ENCODE data around the gene OSBPL1A.
"Not testable (repeated sequence)": the region's sequence is repeated elsewhere in the genome, so short reads cannot be mapped to it uniquely, and the experiment has no call there.

Gene OSBPL1A

GRCh38 chr18:24177499-24178133 lies 220.0 kb downstream of the OSBPL1A start:
- FAIRE-seq = no peak

GRCh38 chr18:24176727-24177416 lies 220.8 kb downstream of the OSBPL1A start:
- no peak for FAIRE-seq

DNA sequence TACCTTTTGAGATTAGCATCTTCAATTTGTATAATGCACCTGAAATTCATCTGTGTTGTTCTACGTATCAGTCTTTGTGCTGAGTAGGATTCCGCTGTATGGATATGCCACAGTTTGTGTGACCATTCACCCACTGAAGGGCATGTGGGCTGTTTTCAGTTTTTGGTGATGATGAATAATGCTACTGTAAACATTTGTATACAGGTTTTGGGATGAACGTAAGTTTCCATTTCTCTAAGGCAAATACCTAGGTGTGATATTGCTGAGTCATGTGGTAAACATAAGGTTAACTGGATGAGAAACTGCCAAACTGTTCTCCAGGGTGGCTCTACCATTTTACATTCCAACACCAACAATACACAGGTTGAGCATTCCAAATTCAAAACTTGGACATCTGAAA lies 223.6 kb downstream of the OSBPL1A start:
- FAIRE-seq = no peak

DNA sequence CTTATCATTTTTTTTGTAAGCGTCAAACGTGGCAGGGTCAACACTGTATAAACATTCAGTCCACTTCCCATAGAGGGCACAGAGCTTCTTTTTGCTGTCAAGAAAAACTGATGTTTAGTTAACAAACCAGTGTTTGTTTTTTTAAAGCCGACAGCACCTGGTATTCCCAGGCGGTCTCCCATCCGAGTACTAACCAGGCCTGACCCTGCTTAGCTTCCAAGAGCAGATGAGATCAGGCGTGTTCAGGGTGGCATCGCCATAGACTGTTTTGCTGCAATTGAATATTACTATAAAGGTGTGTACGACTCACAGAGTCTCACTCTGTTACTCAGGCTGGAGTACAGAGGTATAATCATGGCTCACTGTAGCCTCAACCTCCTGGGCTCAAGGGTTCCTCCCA lies 227.3 kb downstream of the OSBPL1A start:
- FAIRE-seq = no peak

- no peak for FAIRE-seq
Measured at GRCh38 chr18:24168496-24168895, 229.1 kb downstream of the OSBPL1A start.

GRCh38 chr18:24161304-24161703 lies 236.3 kb downstream of the OSBPL1A start:
- no peak for FAIRE-seq

DNA sequence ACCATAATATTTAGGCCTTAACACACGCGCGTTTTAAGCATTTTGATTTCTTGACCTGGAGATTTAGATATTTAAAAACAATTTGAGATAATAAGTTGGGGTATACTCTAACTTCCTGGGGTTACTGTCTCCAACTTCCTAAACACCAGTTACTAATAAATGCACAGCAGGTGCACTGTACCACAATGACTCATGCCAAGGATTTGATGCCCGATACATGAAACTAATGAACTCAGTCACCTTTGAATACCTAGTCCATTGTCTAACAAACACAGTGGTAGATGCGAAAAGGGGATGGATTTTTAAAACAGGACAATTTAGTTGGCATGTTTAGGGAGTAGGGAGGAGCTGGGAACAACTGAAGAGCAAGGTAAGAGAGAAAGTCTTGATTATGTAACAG lies 237.5 kb downstream of the OSBPL1A start:
- FAIRE-seq = no peak

DNA sequence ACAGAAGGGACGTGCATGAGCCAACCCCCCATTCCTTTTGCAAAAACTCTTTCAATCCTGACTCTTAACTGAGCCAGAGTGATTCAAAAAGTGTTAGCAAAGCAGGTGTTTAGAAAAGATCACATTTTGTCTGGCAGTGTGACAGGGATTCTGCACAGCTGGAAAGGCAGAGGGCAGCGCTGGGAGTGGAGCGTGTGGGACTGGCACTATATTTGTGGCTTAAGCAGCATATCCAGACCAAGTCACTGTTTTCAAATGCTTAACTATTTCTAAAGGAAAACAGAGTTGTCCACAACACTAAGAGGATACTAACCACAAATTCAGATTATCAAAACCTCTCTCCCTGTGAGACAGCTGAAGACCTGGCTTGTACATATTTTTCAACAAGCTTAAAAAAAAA lies 239.8 kb downstream of the OSBPL1A start:
- no peak for FAIRE-seq

- no peak for FAIRE-seq
Measured at GRCh38 chr18:24153397-24153796, 244.2 kb downstream of the OSBPL1A start.

DNA sequence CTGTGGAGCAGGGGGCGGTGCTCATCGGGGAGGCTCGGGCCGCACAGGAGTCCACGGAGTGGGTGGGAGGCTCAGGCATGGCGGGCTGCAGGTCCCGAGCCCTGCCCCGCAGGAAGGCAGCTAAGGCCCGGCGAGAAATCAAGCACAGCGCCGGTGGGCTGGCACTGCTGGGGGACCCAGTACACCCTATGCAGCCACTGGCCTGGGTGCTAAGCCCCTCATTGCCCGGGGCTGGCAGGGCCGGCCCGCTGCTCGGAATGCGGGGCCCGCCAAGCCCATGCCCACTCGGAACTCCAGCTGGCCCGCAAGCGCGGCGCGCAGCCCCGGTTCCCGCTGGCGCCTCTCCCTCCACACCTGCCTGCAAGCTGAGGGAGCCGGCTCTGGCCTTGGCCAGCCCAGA lies 248.0 kb downstream of the OSBPL1A start:
- FAIRE-seq = not testable (repeated sequence)

GRCh38 chr18:24142376-24142775 lies 255.2 kb downstream of the OSBPL1A start:
- no peak for FAIRE-seq

GRCh38 chr18:24140697-24141096 lies 256.9 kb downstream of the OSBPL1A start:
- no peak for FAIRE-seq

- no peak for FAIRE-seq
Measured at GRCh38 chr18:24138789-24139616, 258.6 kb downstream of the OSBPL1A start, which contains the start of gene CABYR. Gene CABYR (plus strand): TSS chr18:24139062. CDS start chr18:24143115, 4,053 bp downstream.

DNA sequence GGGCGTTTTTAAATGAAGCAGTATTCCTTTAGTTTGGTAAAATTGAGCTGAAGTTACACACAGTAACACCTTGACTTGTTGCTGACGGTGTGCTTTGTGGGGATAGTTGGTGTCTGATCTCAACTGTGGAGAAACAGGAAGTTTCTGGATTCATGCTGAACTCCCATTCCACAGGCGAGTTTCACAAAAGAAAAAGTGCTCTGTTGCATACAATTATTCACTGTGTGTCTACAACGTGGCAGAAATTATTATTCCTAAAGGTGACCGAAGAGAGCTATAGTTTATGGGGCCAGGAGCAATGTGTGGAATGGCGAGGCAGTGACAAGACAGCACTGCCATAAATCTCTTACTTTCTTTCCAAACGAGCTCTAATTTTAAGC lies 259.2 kb downstream of the OSBPL1A start:
- FAIRE-seq = no peak

DNA sequence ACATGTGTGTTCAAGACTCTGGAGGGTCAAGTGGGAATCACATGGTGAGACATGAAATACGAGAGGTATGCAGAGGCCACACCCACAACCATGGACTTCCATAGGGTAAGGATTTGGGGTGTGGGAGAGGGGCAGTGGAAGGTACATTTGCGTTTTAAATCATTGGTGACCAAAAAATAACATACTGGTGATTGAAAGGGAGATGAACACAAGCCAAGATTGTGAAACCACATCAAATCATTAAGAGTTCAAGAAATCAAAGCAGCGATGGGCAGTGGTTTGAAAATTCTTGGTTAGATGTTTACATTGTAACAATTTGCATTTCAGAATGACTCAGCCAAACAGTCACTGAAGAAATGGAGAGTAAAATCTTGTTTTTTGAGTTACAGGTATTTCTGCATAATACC lies 260.7 kb downstream of the OSBPL1A start:
- FAIRE-seq = no peak

DNA sequence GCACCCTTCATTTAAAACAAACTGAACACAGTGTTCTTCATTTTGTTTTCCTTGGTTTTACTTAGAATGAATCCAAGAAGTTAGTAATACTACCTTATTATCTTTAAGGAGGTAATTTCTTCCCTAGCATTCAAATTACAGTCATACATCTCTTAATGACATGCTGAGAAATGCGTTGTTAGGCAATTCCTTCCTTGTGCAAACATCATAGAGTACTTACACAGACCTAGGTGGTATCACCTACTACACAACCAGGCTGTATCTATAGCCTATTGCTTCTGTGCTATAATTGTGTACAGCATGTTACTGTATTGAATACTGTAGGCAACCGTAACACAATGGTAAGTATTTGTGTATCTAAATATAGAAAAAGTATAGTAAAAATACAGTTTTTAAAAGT lies 267.1 kb downstream of the OSBPL1A start:
- FAIRE-seq = no peak

- no peak for FAIRE-seq
Measured at GRCh38 chr18:24128700-24129099, 268.9 kb downstream of the OSBPL1A start.

DNA sequence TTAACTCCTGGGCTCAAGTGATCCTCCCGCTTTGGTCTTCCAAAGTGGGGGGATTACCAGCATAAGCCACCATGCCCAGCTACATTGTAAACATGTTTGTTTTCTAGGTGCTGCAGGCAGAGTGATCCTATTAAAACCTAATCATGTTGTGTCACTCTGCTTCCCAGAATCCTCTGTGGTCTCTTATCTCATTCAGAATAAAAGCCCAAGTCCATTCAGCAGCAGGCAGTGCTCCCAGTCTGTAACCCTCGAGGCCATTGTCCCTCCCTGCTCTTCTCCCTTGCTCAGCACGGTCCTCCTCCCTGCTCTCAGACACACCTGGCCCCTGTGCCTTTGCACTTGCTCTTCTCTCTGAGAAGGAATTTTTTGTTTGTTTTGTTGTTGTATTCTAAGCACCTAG lies 269.9 kb downstream of the OSBPL1A start:
- no peak for FAIRE-seq

GRCh38 chr18:24126155-24126961 lies 271.3 kb downstream of the OSBPL1A start:
- FAIRE-seq = no peak

- FAIRE-seq = no peak
Measured at GRCh38 chr18:24121625-24122024, 276.0 kb downstream of the OSBPL1A start.

DNA sequence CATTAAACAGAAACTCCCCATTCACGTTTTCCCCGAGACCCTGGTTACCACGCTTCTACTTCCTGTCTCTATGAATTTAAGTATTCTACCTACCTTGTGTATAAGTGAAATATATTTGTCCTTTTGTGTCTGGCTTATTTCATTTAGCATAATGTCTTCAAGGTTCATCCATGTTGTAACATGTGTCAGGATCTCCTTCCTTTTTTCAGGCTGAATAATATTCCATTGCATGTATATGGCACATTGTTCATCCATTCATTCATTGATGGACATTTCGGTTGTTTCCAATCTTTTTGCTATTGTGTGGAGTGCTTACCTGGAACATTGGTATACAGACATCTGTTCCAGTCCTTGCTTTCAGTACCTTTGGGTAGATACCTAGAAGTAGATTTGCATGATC lies 276.9 kb downstream of the OSBPL1A start:
- no peak for FAIRE-seq

- FAIRE-seq = peak; percentile 94
Measured at GRCh38 chr18:24118750-24119577, 278.7 kb downstream of the OSBPL1A start.
